Liver (tissue), 9 donors: ENCODE data around the gene MT3. TPM values are rescaled to one million over a fixed set of nuclear protein-coding genes. Genes with fewer than 3 reads are reported as not detected.

Experiments
- DNase-seq: peaks from one replicate; pipeline ENCODE4 v3.0.0-alpha.2; 2017; ENCODE audit warnings: low spot score
- H3K27ac ChIP-seq, 2 donors: one replicate each; pipeline ENCODE4 v1.7.0; 2013; ENCODE audit warnings: inconsistent platforms in 2 of 2, low read length in 2 of 2, control low read depth in 1 of 2, low read depth in 1 of 2, mild to moderate bottlenecking in 1 of 2
- H3K27me3 ChIP-seq, 4 donors: one replicate each; pipeline versions ENCODE4 v1.6.1 to v1.7.0; 2013; ENCODE audit warnings: low read length in 3 of 4, inconsistent platforms in 1 of 4, mild to moderate bottlenecking in 1 of 4, moderate library complexity in 1 of 4; ENCODE audit not compliant: control insufficient read depth in 4 of 4, insufficient read depth in 4 of 4
- H3K36me3 ChIP-seq, 4 donors: one replicate each; pipeline versions ENCODE4 v1.6.1 to v1.7.0; 2013; ENCODE audit warnings: low read length in 3 of 4, mild to moderate bottlenecking in 3 of 4, low read depth in 1 of 4, moderate library complexity in 1 of 4; ENCODE audit not compliant: control insufficient read depth in 4 of 4, insufficient read depth in 3 of 4
- H3K4me1 ChIP-seq, 4 donors: one replicate each; pipeline versions ENCODE4 v1.6.1 to v1.7.0; 2013; ENCODE audit warnings: low read length in 3 of 4, mild to moderate bottlenecking in 3 of 4, moderate library complexity in 1 of 4; ENCODE audit not compliant: control insufficient read depth in 4 of 4, insufficient read depth in 4 of 4
- H3K4me3 ChIP-seq, 3 donors: one replicate each; pipeline versions ENCODE4 v1.6.1 to v1.7.0; 2013; ENCODE audit warnings: low read length in 3 of 3, control low read depth in 1 of 3, low read depth in 1 of 3, mild to moderate bottlenecking in 1 of 3
- H3K9ac ChIP-seq, 2 donors: one replicate each; pipeline ENCODE4 v1.7.0; 2013; ENCODE audit warnings: low read length in 2 of 2, mild to moderate bottlenecking in 2 of 2, moderate library complexity in 2 of 2, control low read depth in 1 of 2, low read depth in 1 of 2
- H3K9me3 ChIP-seq, 4 donors: one replicate each; pipeline versions ENCODE4 v1.6.1 to v1.7.0; 2013; ENCODE audit warnings: low read length in 3 of 4; ENCODE audit not compliant: control insufficient read depth in 4 of 4
- EGR1 ChIP-seq, 2 donors: IDR thresholded peaks; 2 replicates each; pipeline ENCODE4 v1.6.1; 2016 to 2018; ENCODE audit warnings: antibody characterized with exemption in 2 of 2, low read depth in 2 of 2
- FOXA2 ChIP-seq: IDR thresholded peaks from 2 replicates; pipeline ENCODE4 v1.6.1; 2016; ENCODE audit warnings: antibody characterized with exemption
- GABPA ChIP-seq, 2 donors: IDR thresholded peaks in 1 of 2; conservative IDR thresholded peaks in 1 of 2; 2 replicates each; pipeline ENCODE4 v1.6.1; 2016; ENCODE audit warnings: antibody characterized with exemption in 2 of 2, mild to moderate bottlenecking in 1 of 2, moderate library complexity in 1 of 2
- HNF4A ChIP-seq, 2 donors: conservative IDR thresholded peaks; 2 replicates each; pipeline ENCODE4 v1.6.1; 2016; ENCODE audit warnings: antibody characterized with exemption in 2 of 2, mild to moderate bottlenecking in 2 of 2
- HNF4G ChIP-seq: IDR thresholded peaks from 2 replicates; pipeline ENCODE4 v1.6.1; 2016; ENCODE audit warnings: antibody characterized with exemption
- JUND ChIP-seq, 2 donors: IDR thresholded peaks; 2 replicates each; pipeline ENCODE4 v1.6.1; 2016; ENCODE audit warnings: antibody characterized with exemption in 2 of 2
- MAX ChIP-seq: IDR thresholded peaks from 2 replicates; pipeline ENCODE4 v1.6.1; 2016; ENCODE audit warnings: antibody characterized with exemption
- NR2F2 ChIP-seq: IDR thresholded peaks from 2 replicates; pipeline ENCODE4 v1.6.1; 2016; ENCODE audit warnings: antibody characterized with exemption
- RAD21 ChIP-seq, 2 donors: IDR thresholded peaks; 2 replicates each; pipeline ENCODE4 v1.6.1; 2016; ENCODE audit warnings: antibody characterized with exemption in 2 of 2, mild to moderate bottlenecking in 2 of 2
- RXRA ChIP-seq, 2 donors: IDR thresholded peaks; 2 replicates each; pipeline ENCODE4 v1.6.1; 2017 to 2018; ENCODE audit warnings: antibody characterized with exemption in 2 of 2, mild to moderate bottlenecking in 1 of 2
- TAF1 ChIP-seq: conservative IDR thresholded peaks from 2 replicates; pipeline ENCODE4 v1.6.1; 2016; ENCODE audit warnings: antibody characterized with exemption, mild to moderate bottlenecking
- YY1 ChIP-seq: IDR thresholded peaks from 2 replicates; pipeline ENCODE4 v1.6.1; 2016; ENCODE audit warnings: antibody characterized with exemption, mild to moderate bottlenecking
- WGBS: extraction: QIAGEN DNeasy Blood & Tissue Kit; methylation state at CpG from one replicate; pipeline ENCODE4 v1.1.7; 2013; 5-methylcytosine and 5-hydroxymethylcytosine counted together
- polyA plus RNA-seq, 2 donors: library from polyadenylated mRNA; stranded (reverse) in 1 of 2; unstranded in 1 of 2; fragments of 200-250 nt in 1 of 2; fragments of >200 nt in 1 of 2; fragmentation: Nextera tagmentation in 1 of 2; extraction: Ambion mirVana in 1 of 2; gene quantifications; one replicate each; pipeline versions ENCODE4 v1.2.1 to v1.2.3, GENCODE V29; 2013 to 2015
- total RNA-seq, 2 donors: library from RNA; depleted of rRNA; stranded (reverse); fragments of >200 nt; gene quantifications; one replicate each; pipeline ENCODE4 v1.2.3, GENCODE V29; 2014
- TF ChIP-seq, protein P1 (sequence below): IDR thresholded peaks from 2 replicates; pipeline ENCODE4 v1.6.1; 2016; ENCODE audit warnings: antibody characterized with exemption, mild to moderate bottlenecking
- TF ChIP-seq, protein P2 (sequence below): fragments of 150-350 bp; IDR thresholded peaks from 2 replicates; pipeline ENCODE4 v1.5.1; 2017; ENCODE audit warnings: improper control_type of control experiment, low read depth, low read length; ENCODE audit not compliant: missing input control
- TF ChIP-seq, protein P3 (sequence below): IDR thresholded peaks from 2 replicates; pipeline ENCODE4 v1.6.1; 2016; ENCODE audit warnings: antibody characterized with exemption
- donor health status: healthy.
- donor health status: healthy.
- donor health status: healthy.
- donor health status: healthy.
- donor health status: healthy.

MT3 gene
- total and polyA plus RNA-seq, 4 donors = not detected

DNA sequence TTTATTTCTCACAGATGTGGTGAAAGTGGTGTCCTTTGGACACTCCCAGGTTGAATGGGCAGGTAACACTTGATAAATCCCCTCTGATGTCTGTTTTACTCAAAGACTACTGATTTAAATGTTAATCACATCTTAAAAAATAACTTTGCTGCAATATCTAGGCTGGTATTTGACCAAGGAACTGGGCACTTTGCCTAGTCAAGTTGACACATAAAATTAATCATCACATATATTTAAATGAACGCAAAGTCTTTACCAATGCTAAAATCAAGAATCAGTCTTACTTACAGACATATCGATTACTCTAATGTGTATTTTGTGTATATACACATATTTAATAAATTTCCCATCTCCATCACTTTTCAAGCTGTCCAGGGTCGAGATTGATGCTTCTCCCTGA lies 26.0 kb downstream of the MT3 start:
- 89% methylated on average over 3 of the region's 3 CpGs for WGBS
- no peaks in the 10 kb centered on the region for H3K36me3 ChIP-seq
- no peak for TF ChIP-seq GABPA (IDR thresholded peaks at IDR 0.05 in 1 of 2, conservative IDR thresholded peaks at IDR 0.05 in 1 of 2)
- TF ChIP-seq, protein P1, sequence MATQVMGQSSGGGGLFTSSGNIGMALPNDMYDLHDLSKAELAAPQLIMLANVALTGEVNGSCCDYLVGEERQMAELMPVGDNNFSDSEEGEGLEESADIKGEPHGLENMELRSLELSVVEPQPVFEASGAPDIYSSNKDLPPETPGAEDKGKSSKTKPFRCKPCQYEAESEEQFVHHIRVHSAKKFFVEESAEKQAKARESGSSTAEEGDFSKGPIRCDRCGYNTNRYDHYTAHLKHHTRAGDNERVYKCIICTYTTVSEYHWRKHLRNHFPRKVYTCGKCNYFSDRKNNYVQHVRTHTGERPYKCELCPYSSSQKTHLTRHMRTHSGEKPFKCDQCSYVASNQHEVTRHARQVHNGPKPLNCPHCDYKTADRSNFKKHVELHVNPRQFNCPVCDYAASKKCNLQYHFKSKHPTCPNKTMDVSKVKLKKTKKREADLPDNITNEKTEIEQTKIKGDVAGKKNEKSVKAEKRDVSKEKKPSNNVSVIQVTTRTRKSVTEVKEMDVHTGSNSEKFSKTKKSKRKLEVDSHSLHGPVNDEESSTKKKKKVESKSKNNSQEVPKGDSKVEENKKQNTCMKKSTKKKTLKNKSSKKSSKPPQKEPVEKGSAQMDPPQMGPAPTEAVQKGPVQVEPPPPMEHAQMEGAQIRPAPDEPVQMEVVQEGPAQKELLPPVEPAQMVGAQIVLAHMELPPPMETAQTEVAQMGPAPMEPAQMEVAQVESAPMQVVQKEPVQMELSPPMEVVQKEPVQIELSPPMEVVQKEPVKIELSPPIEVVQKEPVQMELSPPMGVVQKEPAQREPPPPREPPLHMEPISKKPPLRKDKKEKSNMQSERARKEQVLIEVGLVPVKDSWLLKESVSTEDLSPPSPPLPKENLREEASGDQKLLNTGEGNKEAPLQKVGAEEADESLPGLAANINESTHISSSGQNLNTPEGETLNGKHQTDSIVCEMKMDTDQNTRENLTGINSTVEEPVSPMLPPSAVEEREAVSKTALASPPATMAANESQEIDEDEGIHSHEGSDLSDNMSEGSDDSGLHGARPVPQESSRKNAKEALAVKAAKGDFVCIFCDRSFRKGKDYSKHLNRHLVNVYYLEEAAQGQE = no peak
- no peak for TF ChIP-seq HNF4G
- TF ChIP-seq MAX = no peak
- TF ChIP-seq, protein P2, sequence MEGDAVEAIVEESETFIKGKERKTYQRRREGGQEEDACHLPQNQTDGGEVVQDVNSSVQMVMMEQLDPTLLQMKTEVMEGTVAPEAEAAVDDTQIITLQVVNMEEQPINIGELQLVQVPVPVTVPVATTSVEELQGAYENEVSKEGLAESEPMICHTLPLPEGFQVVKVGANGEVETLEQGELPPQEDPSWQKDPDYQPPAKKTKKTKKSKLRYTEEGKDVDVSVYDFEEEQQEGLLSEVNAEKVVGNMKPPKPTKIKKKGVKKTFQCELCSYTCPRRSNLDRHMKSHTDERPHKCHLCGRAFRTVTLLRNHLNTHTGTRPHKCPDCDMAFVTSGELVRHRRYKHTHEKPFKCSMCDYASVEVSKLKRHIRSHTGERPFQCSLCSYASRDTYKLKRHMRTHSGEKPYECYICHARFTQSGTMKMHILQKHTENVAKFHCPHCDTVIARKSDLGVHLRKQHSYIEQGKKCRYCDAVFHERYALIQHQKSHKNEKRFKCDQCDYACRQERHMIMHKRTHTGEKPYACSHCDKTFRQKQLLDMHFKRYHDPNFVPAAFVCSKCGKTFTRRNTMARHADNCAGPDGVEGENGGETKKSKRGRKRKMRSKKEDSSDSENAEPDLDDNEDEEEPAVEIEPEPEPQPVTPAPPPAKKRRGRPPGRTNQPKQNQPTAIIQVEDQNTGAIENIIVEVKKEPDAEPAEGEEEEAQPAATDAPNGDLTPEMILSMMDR = no peak
- TF ChIP-seq NR2F2 = no peak
- no peak for TF ChIP-seq HNF4A (conservative IDR thresholded peaks at IDR 0.05)
- TF ChIP-seq FOXA2 = no peak
- TF ChIP-seq JUND (IDR thresholded peaks at IDR 0.05) = no peak
- TF ChIP-seq, protein P3, sequence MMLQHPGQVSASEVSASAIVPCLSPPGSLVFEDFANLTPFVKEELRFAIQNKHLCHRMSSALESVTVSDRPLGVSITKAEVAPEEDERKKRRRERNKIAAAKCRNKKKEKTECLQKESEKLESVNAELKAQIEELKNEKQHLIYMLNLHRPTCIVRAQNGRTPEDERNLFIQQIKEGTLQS = no peak
- TF ChIP-seq TAF1 = no peak
- no peak for TF ChIP-seq RAD21 (IDR thresholded peaks at IDR 0.05)
- H3K9me3 ChIP-seq = no peaks in the 10 kb centered on the region
- H3K9ac ChIP-seq = no peak overlapping the region
- H3K27ac ChIP-seq = no peak overlapping the region
- no peaks in the 10 kb centered on the region for H3K27me3 ChIP-seq
- peaks cover 0 to 31% (median 16%) of the 10 kb centered on the region in 4 donors for H3K4me1 ChIP-seq
- H3K4me3 ChIP-seq = no peak overlapping the region
- no peak for DNase-seq

- no peak for DNase-seq
- H3K9me3 ChIP-seq = no peaks in the 10 kb centered on the region
- 46% methylated on average over 23 of the region's 23 CpGs for WGBS
- peak overlapping the region; percentile 91 to 93 for H3K27ac ChIP-seq
- TF ChIP-seq MAX (no peak), FOXA2 (no peak), RXRA (IDR thresholded peaks at IDR 0.05) (no peak), EGR1 (IDR thresholded peaks at IDR 0.05; ENCODE audit: low read depth in 2 of 2) (no peak), YY1 (peak; percentile 27), TAF1 (no peak), GABPA (IDR thresholded peaks at IDR 0.05 in 1 of 2, conservative IDR thresholded peaks at IDR 0.05 in 1 of 2) (no peak)
- TF ChIP-seq, protein P2 = no peak
- H3K4me3 ChIP-seq = peak overlapping the region; percentile 47 to 77 (median 67)
- H3K9ac ChIP-seq = peak overlapping the region in 1 of 2 donors; percentile 50
- H3K4me1 ChIP-seq = peaks cover 0 to 26% (median 12%) of the 10 kb centered on the region in 4 donors
- H3K27me3 ChIP-seq = no peaks in the 10 kb centered on the region
- no peaks in the 10 kb centered on the region for H3K36me3 ChIP-seq
Measured at GRCh38 chr16:56616608-56617211, 27.4 kb downstream of the MT3 start.
